HG03045 (cell line): ENCODE data around the gene POU6F2.
"Not testable (repeated sequence)": the region's sequence is repeated elsewhere in the genome, so short reads cannot be mapped to it uniquely, and the experiment has no call there.

Experiments
- ATAC-seq: cut with Tn5 transposase; IDR thresholded peaks from one replicate; pipeline ENCODE4 v1.9.1; 2021; ENCODE audit warnings: mild to moderate bottlenecking, moderate library complexity; ENCODE audit not compliant: unreplicated experiment

The POU6F2 gene

GRCh38 chr7:38977685-38978084 is at the start of gene POU6F2:
Gene POU6F2, plus strand, starts transcription at chr7:38977909. Its CDS starts 45 bp downstream, at chr7:38977954.
- ATAC-seq = no peak

DNA sequence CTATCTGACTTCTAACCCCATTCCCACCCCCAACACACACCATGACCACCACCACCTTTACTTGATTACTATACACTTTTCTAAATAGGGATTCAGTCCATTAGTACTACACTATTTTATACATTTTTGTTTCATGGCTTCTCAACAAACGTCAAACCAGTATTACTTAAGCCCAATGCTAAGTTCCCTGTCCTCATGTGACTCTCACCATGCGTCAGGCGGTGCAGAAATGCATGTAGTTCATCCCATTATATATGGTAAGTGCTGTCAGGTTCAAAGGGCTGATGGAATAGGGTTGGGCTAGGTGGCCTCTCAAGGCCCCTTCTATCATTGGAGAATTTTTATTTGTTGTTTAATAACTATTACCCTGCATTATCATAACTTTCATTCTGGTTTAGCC is 49.2 kb upstream of the POU6F2 start:
- ATAC-seq = no peak

GRCh38 chr7:38929460-38930171 is 48.1 kb upstream of the POU6F2 start:
- ATAC-seq = no peak

DNA sequence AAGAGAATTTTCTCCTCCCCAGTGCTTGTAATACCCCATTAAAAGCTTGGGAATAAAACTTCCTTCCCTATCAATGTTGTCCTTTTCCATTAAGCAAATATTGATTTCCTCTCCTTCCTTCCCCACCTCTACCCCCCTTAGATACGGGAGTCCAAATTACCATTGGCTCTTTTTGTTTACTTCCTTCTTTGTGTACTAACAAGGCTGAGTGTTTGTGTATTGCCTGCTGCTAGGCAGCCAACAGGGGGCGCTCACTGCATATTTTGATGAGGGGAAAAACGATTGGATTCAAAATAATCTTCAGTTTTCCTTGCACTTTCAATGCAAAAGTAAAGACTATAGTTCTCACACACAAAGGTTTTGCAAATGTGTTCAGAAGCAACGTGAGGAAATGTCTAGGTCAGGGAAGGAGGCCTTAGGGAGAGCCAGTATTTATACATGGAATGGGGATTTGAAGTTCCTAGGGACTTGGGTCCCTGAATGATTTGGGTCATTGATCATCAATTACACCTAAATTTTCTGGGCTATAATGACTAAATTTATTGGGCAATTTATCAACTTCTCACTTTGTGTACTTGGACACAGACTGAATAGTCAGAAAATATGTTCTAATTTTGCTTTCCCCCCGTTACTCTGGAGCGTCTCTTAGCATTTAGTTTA is 45.1 kb upstream of the POU6F2 start:
- ATAC-seq = peak; percentile 90

- ATAC-seq = no peak
Observed at GRCh38 chr7:38934051-38934450, 43.7 kb upstream of the POU6F2 start.

DNA sequence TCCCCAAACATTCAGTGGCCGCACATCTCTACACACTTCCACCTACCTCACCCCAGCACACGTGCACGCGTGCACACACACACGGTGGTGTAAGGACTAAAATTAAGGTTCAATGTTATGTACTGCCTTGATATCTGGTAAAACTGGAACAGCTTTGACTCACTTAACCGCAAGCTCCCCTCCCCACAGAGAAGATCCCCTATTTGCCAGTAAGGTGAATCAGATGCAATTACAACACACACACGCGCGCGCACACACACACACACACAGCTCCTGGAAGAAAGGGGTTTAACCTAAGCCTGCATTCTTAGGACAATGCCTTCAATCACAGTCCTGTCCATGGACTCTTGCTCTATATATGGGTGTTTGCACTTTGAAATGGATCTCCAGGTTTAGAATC is 43.2 kb upstream of the POU6F2 start:
- no peak for ATAC-seq

DNA sequence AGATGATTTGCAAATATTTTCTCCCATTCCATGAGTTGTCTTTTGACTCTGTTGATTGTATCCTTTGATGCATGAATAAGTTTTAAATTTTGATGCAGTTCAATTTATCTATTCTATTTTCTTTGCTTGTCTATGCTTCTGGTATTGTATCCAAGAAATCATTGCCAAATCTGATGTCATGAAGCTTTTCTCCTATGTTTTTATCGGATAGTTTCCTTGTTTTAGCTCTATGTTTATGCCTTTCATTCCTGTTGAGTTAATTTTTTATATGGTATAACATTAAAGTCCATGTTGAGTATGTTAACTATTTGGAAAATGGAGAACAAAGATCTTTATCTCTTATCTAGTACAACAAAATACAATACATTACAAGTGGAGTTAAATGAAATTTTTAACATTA is 41.1 kb upstream of the POU6F2 start:
- ATAC-seq = no peak

DNA sequence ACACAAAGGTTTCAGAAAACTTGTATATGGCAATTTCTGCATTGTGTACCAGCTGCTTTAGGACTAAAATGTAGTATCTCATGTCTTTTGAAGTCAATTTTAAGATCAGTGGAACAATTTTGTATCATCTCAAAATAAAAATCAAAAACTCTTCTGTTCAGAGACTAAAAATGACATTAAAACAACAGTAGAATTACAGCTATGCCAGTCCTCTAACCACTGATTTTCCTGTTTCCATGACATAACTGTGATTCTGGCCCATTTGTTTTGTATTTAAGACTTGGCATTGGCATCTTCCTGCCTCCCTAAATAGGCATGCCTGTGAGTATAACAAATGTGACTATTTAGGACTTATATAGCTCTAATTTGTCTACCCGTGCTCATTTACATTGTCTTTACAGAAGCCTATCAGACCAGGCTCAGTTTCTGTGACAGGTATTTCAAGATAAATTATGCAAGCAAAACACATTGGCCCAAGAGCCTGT is 39.7 kb upstream of the POU6F2 start:
- ATAC-seq = no peak

DNA sequence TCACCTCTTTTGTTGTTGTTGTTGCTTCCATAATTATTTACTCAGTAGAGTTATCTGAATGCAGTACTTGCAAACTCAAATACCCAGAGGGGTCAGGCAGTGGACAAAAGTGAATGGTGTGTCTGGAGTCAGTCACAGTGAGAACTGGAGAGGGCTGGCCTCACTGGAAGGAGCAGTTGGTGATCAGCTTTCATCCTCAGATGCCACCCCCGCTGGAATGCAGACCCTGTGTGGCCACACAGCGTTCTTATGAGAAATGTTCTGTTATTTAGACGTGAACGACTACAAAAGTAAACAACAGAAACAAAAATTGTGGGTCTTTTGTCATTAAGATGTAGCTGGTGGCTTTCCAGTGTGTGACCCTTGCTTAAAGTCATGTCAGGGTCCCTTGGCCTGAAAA is 39.1 kb upstream of the POU6F2 start:
- ATAC-seq = no peak

DNA sequence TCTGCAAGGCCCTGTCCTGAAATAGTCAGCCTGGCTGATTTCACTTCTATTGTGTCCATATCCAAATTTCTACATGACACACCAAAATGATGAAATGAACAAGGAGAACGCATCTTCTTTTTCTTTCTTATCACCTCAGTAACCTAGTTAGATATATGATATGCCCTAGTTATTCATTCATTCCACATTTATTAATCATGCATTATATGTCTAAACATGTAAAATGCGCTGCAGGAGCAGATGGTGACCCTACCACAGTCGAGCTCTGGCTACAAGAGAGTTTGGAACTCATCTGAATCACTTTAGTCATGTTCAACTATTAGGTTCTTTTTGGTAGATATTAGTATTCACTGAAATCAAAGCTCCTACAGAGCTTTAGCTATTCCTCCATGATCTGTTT is 36.9 kb upstream of the POU6F2 start:
- no peak for ATAC-seq

DNA sequence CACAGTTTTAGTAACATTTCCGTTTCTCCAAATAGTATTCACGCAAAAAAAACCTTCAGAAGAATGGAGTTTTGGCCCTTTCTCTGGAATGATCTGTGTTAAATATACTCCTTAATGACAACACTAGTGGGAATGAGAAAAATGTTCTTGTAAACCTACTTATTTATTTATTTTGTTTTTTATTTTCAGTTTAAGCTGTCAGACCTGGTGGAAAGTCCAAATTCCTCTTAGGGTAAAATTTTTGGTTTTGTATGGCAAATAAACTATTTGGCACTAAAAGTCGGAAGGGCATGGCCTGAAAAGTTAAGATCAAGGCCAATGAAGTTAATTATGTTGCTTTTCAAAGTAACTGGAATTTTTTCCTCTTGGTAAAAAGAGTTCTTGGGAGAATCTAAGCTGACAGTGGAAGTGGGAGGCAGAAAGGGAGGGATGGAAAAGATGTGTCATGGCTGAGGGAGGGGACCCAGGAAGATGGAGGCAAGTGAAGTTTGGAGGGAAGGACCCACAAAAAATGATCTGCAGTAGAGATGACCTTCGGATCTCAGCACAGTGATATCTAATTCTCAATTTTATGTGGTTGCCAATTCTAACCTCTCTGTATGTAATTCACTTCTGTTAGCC is 35.2 kb upstream of the POU6F2 start:
- no peak for ATAC-seq

- not testable (repeated sequence) for ATAC-seq
Observed at GRCh38 chr7:38947541-38947940, 30.2 kb upstream of the POU6F2 start.

DNA sequence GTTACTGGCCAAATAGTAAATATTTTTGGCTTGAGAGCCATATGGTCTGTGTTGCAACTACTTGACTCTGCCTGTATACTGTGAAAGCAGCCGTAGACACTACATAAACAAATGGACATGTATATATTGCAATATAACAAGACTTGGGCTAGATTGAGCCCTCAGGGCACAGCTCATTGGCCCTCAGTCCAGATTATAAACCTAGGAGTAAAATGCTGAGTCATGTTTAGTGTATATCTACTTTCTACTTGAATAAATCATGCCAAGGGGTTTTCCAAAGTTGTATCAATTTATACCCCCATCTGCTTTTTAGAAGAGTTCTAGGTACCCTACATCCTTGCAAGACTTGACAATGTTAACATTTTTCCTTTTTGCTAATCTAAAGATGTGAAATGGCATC is 27.4 kb upstream of the POU6F2 start:
- ATAC-seq = no peak

GRCh38 chr7:38951213-38951612 is 26.5 kb upstream of the POU6F2 start:
- no peak for ATAC-seq

DNA sequence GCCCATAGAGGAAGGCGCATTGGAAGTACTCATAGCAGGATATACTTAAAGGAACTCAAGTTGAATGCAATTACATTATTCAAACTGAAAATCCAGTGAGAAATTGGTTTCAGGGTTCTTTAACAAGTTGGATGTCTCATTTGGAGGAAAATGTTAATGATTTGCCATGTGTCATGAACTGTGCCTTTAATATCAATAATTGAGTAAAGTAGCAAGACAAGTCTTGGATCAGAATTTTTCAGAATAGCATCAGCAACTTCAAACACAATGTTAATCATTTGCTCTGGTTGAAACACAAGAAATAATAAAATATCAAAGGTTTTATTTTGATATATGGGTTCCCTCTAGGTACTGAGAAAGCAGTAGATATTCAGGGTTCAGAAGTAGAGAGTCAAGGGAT is 24.5 kb upstream of the POU6F2 start:
- no peak for ATAC-seq

- no peak for ATAC-seq
Observed at GRCh38 chr7:38953971-38954370, 23.7 kb upstream of the POU6F2 start.

GRCh38 chr7:38955892-38956291 is 21.8 kb upstream of the POU6F2 start:
- no peak for ATAC-seq

DNA sequence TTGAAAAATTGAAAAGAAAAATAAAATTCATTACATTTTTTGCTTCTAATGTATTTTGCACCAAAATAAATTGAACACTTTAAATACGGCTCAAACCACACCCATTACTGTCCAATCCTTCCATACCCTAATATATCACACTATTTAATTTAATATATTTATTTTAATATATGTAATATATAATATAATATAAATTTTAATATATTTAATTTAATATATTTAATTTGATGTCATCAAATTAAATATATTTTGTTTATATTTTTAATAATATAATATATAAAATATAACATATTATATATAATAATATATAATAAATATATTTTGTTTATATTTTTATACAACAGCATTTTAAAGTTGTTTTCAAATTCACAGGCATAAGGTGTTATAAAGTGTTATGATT is 15.7 kb upstream of the POU6F2 start:
- ATAC-seq = no peak

DNA sequence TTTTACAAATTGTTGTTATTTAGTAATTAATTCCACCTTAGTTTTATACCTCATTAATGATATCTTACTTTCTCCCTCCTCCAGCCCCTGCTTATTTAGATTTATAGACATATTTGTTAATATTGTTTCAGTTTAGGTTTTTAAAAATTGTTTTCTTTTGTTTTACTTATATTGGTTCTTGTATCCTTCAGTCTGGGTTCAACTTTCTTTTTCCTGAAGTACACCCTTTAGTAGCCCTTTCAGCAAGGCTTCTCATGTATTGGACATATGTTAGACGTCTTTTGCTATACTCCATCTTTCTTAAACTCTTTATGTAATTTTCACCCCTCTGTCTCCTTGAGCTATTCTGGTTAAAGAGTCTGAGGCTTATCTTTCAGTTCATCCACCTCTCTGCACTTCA is 12.8 kb upstream of the POU6F2 start:
- ATAC-seq = no peak

- no peak for ATAC-seq
Observed at GRCh38 chr7:38973760-38974159, 3.9 kb upstream of the POU6F2 start.

- no peak for ATAC-seq
Observed at GRCh38 chr7:38975944-38976392, 1.7 kb upstream of the POU6F2 start.

DNA sequence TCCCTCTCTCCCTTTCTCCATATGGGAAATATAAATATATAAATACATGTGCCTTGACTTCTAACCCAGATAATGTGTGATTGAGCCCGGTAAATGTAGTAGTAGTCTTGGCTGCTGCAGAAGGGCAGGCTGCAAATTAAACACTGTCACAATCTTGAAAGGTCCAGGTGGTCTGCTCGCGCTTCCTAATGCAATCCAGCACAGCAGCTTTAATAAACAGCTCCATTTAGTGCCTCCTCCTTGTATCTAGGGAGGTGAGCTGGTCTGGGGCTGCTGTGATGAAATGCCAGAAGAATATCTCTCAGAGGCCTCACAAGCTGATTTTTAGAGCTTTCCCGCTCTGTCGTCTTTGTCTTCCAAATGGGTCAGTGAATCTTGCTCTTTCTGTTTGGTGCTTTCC is 782 bp downstream of the POU6F2 start:
- no peak for ATAC-seq
